ENCODE data around the gene RYR1.

- no peak for TF ChIP-seq POLR2AphosphoS5 (IDR thresholded peaks at IDR 0.05)
- TF ChIP-seq CTCF (IDR thresholded peaks at IDR 0.05), result no peak
- no peak for TF ChIP-seq POLR2A (IDR thresholded peaks at IDR 0.05)
- TF ChIP-seq EP300 (IDR thresholded peaks at IDR 0.05), result no peak
Measured at GRCh38 chr19:38532939-38533338, 99.4 kb downstream of the RYR1 start.
